ENCODE results near the gene GLI1. TPM values are rescaled to one million over a fixed set of nuclear protein-coding genes. Genes with fewer than 3 reads are reported as not detected.

Gene GLI1
- total RNA-seq, 1 experiment from 2014 or later: 0.54 TPM

GRCh38 chr12:57487055-57487596 is 27.5 kb downstream of the GLI1 start:
- Mint-ChIP-seq H3K4me1 (ENCODE audit: low read depth, unreplicated experiment) (peaks cover 9% of the 10 kb centered on the region), H3K9me3 (ENCODE audit: low read depth, unreplicated experiment) (no peaks in the 10 kb centered on the region), H3K27ac (ENCODE audit: unreplicated experiment) (no peak overlapping the region), H3K36me3 (ENCODE audit: insufficient read depth, unreplicated experiment) (peaks cover 46% of the 10 kb centered on the region), H3K27me3 (ENCODE audit: unreplicated experiment) (peaks cover 16% of the 10 kb centered on the region), H3K4me3 (ENCODE audit: low read depth, unreplicated experiment) (peak overlapping the region; percentile 93)
- BruUV-seq (replicated peaks): no TSS peak
- no peak for DNase-seq
- TF ChIP-seq CTCF (IDR thresholded peaks at IDR 0.05; ENCODE audit: unreplicated experiment): no peak
- CTCF ChIA-PET: no interaction called here
- intact Hi-C loops (cut with micrococcal nuclease; ENCODE audit: unreplicated experiment): no loop called here

GRCh38 chr12:57487597-57488401 is 28.2 kb downstream of the GLI1 start, which contains the start of gene MARS1:
Gene MARS1 (plus strand): TSS chr12:57488068. CDS start chr12:57488091, 23 bp downstream.
- peak; percentile 94 for DNase-seq
- Mint-ChIP-seq H3K4me3 (ENCODE audit: low read depth, unreplicated experiment) (peak within 1 kb of the TSS; percentile 93), H3K27ac (ENCODE audit: unreplicated experiment) (peak within 1 kb of the TSS; percentile 99), H3K36me3 (ENCODE audit: insufficient read depth, unreplicated experiment) (peaks cover 52% of the 10 kb centered on the region), H3K4me1 (ENCODE audit: low read depth, unreplicated experiment) (peaks cover 9% of the 10 kb centered on the region), H3K9me3 (ENCODE audit: low read depth, unreplicated experiment) (no peaks in the 10 kb centered on the region), H3K27me3 (ENCODE audit: unreplicated experiment) (peaks cover 12% of the 10 kb centered on the region)
- TF ChIP-seq CTCF (IDR thresholded peaks at IDR 0.05; ENCODE audit: unreplicated experiment): no peak
- intact Hi-C loops (cut with micrococcal nuclease; ENCODE audit: unreplicated experiment): no loop called here
- CTCF ChIA-PET: interaction anchor here (1.3 kb wide), 1 partner anchor 29 kb away, joined by 5 read pairs; no protein-coding TSS in a partner anchor
- BruUV-seq (replicated peaks): no TSS peak

- intact Hi-C loops (cut with micrococcal nuclease; ENCODE audit: unreplicated experiment): no loop called here
- TSS peak; percentile 40 for BruUV-seq (replicated peaks)
- CTCF ChIA-PET: interaction anchor here (1.3 kb wide), 1 partner anchor 30 kb away, joined by 5 read pairs; no protein-coding TSS in a partner anchor
These were observed 29.0 kb downstream of the GLI1 start for GRCh38 chr12:57488402-57489156.

More at GRCh38 chr12:57488402-57489156, 29.0 kb downstream of the GLI1 start:
- DNase-seq: no peak
- Mint-ChIP-seq H3K4me3 (ENCODE audit: low read depth, unreplicated experiment) (peak overlapping the region; percentile 93), H3K27ac (ENCODE audit: unreplicated experiment) (peak overlapping the region; percentile 99), H3K4me1 (ENCODE audit: low read depth, unreplicated experiment) (peaks cover 9% of the 10 kb centered on the region), H3K9me3 (ENCODE audit: low read depth, unreplicated experiment) (no peaks in the 10 kb centered on the region), H3K36me3 (ENCODE audit: insufficient read depth, unreplicated experiment) (peaks cover 55% of the 10 kb centered on the region), H3K27me3 (ENCODE audit: unreplicated experiment) (peaks cover 5% of the 10 kb centered on the region)
- TF ChIP-seq CTCF (IDR thresholded peaks at IDR 0.05; ENCODE audit: unreplicated experiment): no peak

All from Calu3 (cell line).